ENCODE measurements around the gene KLHL29. TPM values are rescaled to one million over a fixed set of nuclear protein-coding genes. Genes with fewer than 3 reads are reported as not detected.

Gene KLHL29
- total and polyA plus RNA-seq, 2 donors (not counting 3 experiments of a cell fraction or from before 2014, with no cell fraction given) = 4.6 to 12.7 TPM

DNA sequence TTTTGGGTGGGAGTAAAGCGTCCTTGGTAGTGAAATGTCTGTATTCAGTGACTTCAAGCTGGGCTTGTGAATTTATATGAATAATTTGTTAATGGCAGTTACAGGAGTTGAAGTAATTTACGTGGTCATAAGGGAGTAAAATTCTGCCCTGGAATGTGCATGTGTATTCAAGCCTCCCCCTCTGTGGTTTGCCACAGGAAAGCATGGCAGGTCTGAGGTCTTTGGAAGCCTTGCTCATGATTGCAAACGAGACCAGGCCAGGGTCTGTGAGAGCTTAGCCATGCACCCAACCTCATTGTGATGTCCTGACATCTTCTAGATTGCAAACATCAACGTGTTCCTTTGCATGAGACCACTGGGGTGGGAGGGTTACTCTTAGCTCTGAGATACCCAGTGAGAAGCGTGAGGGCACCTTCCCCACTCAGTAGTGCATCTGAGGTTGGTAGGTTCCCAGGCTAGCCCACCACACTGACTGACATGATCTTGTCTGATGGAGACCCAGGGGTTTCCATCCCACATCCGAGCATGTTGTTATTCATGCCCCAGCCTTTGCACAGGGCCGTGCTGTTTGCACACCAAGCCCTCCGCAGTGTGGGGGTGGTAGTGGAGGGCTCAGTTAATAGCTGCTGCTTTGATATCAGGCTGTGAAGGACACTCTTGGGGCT is 216.5 kb downstream of the KLHL29 start:
- H3K9me1 ChIP-seq (replicated peaks; ENCODE audit: control insufficient read depth, extremely low read depth, insufficient read depth, low read length) = no peaks in the 10 kb centered on the region
- intact Hi-C loops (cut with micrococcal nuclease) (no loop called here), dilution Hi-C loops (cut with MboI; ENCODE audit: extremely low pct_ligation_motif_present, low sequenced_read_pairs) (no loop called here)
- ChIA-PET POLR2A (no interaction called here), CTCF (no interaction called here)
- H3K9ac ChIP-seq (replicated peaks; ENCODE audit: extremely low read depth, insufficient read depth, low read length) = no peak overlapping the region
- no peaks in the 10 kb centered on the region for H3K9me3 ChIP-seq (replicated peaks; ENCODE audit: control insufficient read depth, insufficient read depth, low read length)
- no peak for DNase-seq (ENCODE audit: low read depth, low spot score)
- no TSS peak for BruUV-seq (replicated peaks)
- no peaks in the 10 kb centered on the region for H3K79me2 ChIP-seq (ENCODE audit: control insufficient read depth, insufficient read depth, low read length)
- H4K20me1 ChIP-seq (replicated peaks; ENCODE audit: control insufficient read depth, extremely low read depth, insufficient read depth, low read length) = no peaks in the 10 kb centered on the region
- no peak overlapping the region for H3K4me2 ChIP-seq (ENCODE audit: insufficient read depth, low read length)
- H3K36me3 ChIP-seq (ENCODE audit: control insufficient read depth in 2 of 2, extremely low read depth in 1 of 2, insufficient read depth in 2 of 2, low read length in 2 of 2) = no peaks in the 10 kb centered on the region
- H3K27me3 ChIP-seq (ENCODE audit: control insufficient read depth in 2 of 2, insufficient read depth in 2 of 2, low read length in 2 of 2) = no peaks in the 10 kb centered on the region
- FAIRE-seq = no peak
- no peaks in the 10 kb centered on the region for H3K4me1 ChIP-seq (ENCODE audit: control insufficient read depth, extremely low read depth, insufficient read depth, low read length)
- no peak overlapping the region for H3K4me3 ChIP-seq (replicated peaks in 1 of 3; ENCODE audit: insufficient read depth in 1 of 3, low read depth in 1 of 3, low read length in 3 of 3)
- no peak for TF ChIP-seq JUN (IDR thresholded peaks at IDR 0.05; ENCODE audit: borderline replicate concordance, insufficient read depth, insufficient read length, low read depth)
- no peak for TF ChIP-seq POLR2AphosphoS5 (IDR thresholded peaks at IDR 0.05; ENCODE audit: insufficient read depth, low read depth, low read length)
- no peak for TF ChIP-seq EZH2 (IDR thresholded peaks at IDR 0.05; ENCODE audit: borderline replicate concordance, low read depth, low read length, severe bottlenecking)
- no peak for TF ChIP-seq GATA2 (IDR thresholded peaks at IDR 0.05; ENCODE audit: insufficient read depth, insufficient read length, low read depth, low read length)
- no peak for TF ChIP-seq MAX (IDR thresholded peaks at IDR 0.05; ENCODE audit: insufficient read depth, insufficient read length)
- TF ChIP-seq FOS (IDR thresholded peaks at IDR 0.05; ENCODE audit: borderline replicate concordance, insufficient read depth, low read length) = no peak
- TF ChIP-seq POLR2A (IDR thresholded peaks at IDR 0.05; ENCODE audit: low read depth, low read length) = no peak
- no peak overlapping the region for H2AFZ ChIP-seq (ENCODE audit: low read depth, low read length)
- no peak overlapping the region for H3K27ac ChIP-seq (ENCODE audit: insufficient read depth, low read depth, low read length)

DNA sequence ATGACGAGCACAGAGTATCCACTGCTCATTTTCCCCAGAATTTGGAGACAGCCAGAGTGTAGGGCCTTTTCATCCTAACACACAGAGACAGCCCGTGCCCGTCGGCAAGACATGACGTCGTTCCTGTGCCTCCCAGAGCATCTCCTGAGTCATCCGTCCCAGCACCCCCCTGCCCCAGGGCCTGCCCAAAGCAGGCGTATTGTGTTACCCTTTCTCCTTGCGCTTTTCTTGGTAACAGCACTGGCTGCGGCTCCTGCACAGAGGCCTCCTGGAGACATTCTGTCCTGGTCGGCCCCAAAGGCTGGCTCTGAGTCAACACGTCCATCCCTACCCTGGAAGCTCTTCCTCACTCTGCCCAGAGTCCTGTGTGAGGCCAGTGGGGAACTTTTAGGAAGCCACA is 217.1 kb downstream of the KLHL29 start:
- no peak overlapping the region for H3K4me3 ChIP-seq (replicated peaks in 1 of 3; ENCODE audit: insufficient read depth in 1 of 3, low read depth in 1 of 3, low read length in 3 of 3)
- H2AFZ ChIP-seq (ENCODE audit: low read depth, low read length) = no peak overlapping the region
- H3K9me1 ChIP-seq (replicated peaks; ENCODE audit: control insufficient read depth, extremely low read depth, insufficient read depth, low read length) = no peaks in the 10 kb centered on the region
- no TSS peak for BruUV-seq (replicated peaks)
- no peaks in the 10 kb centered on the region for H3K36me3 ChIP-seq (ENCODE audit: control insufficient read depth in 2 of 2, extremely low read depth in 1 of 2, insufficient read depth in 2 of 2, low read length in 2 of 2)
- TF ChIP-seq MYC (IDR thresholded peaks at IDR 0.05; ENCODE audit: low read depth, low read length) (no peak), CTCF (IDR thresholded peaks at IDR 0.05; ENCODE audit: extremely low read depth in 1 of 2, insufficient read depth in 1 of 2, low read depth in 1 of 2, low read length in 2 of 2) (no peak), JUN (IDR thresholded peaks at IDR 0.05; ENCODE audit: borderline replicate concordance, insufficient read depth, insufficient read length, low read depth) (no peak), POLR2AphosphoS5 (IDR thresholded peaks at IDR 0.05; ENCODE audit: insufficient read depth, low read depth, low read length) (no peak), EZH2 (IDR thresholded peaks at IDR 0.05; ENCODE audit: borderline replicate concordance, low read depth, low read length, severe bottlenecking) (no peak), MAX (IDR thresholded peaks at IDR 0.05; ENCODE audit: insufficient read depth, insufficient read length) (no peak), POLR2A (IDR thresholded peaks at IDR 0.05; ENCODE audit: low read depth, low read length) (no peak), FOS (IDR thresholded peaks at IDR 0.05; ENCODE audit: borderline replicate concordance, insufficient read depth, low read length) (no peak), GATA2 (IDR thresholded peaks at IDR 0.05; ENCODE audit: insufficient read depth, insufficient read length, low read depth, low read length) (no peak)
- no peaks in the 10 kb centered on the region for H3K9me3 ChIP-seq (replicated peaks; ENCODE audit: control insufficient read depth, insufficient read depth, low read length)
- no peaks in the 10 kb centered on the region for H4K20me1 ChIP-seq (replicated peaks; ENCODE audit: control insufficient read depth, extremely low read depth, insufficient read depth, low read length)
- H3K27ac ChIP-seq (ENCODE audit: insufficient read depth, low read depth, low read length) = no peak overlapping the region
- no peaks in the 10 kb centered on the region for H3K4me1 ChIP-seq (ENCODE audit: control insufficient read depth, extremely low read depth, insufficient read depth, low read length)
- no peak overlapping the region for H3K9ac ChIP-seq (replicated peaks; ENCODE audit: extremely low read depth, insufficient read depth, low read length)
- CTCF ChIA-PET = no interaction called here
- no peaks in the 10 kb centered on the region for H3K27me3 ChIP-seq (ENCODE audit: control insufficient read depth in 2 of 2, insufficient read depth in 2 of 2, low read length in 2 of 2)
- no peak for FAIRE-seq
- H3K79me2 ChIP-seq (ENCODE audit: control insufficient read depth, insufficient read depth, low read length) = no peaks in the 10 kb centered on the region
- dilution Hi-C loops (cut with MboI; ENCODE audit: extremely low pct_ligation_motif_present, low sequenced_read_pairs) = no loop called here
- POLR2A ChIA-PET = no interaction called here
- intact Hi-C loops (cut with micrococcal nuclease) = no loop called here
- DNase-seq (ENCODE audit: low read depth, low spot score) = no peak
- H3K4me2 ChIP-seq (ENCODE audit: insufficient read depth, low read length) = no peak overlapping the region

Data from endothelial cell of umbilical vein (primary cell).